Esophagus (tissue), 2 donors: ENCODE results near the gene CREB5. TPM values are rescaled to one million over a fixed set of nuclear protein-coding genes. Genes with fewer than 3 reads are reported as not detected.
"Not testable (repeated sequence)": the region's sequence is repeated elsewhere in the genome, so short reads cannot be mapped to it uniquely, and the experiment has no call there.

ENCODE experiments used
- H3K27ac ChIP-seq, 2 donors: one replicate each; pipeline ENCODE4 v1.5.1; 2013; ENCODE audit warnings: low read depth in 2 of 2, mild to moderate bottlenecking in 2 of 2, inconsistent platforms in 1 of 2, low read length in 1 of 2, moderate library complexity in 1 of 2
- H3K27me3 ChIP-seq, 2 donors: one replicate each; pipeline ENCODE4 v1.6.1; 2013; ENCODE audit warnings: low read length in 2 of 2, control low read depth in 1 of 2, mild to moderate bottlenecking in 1 of 2; ENCODE audit not compliant: insufficient read depth in 2 of 2, control insufficient read depth in 1 of 2
- H3K36me3 ChIP-seq, 2 donors: one replicate each; pipeline ENCODE4 v1.6.1; 2013; ENCODE audit warnings: low read length in 1 of 2; ENCODE audit not compliant: control insufficient read depth in 2 of 2, insufficient read depth in 2 of 2
- H3K4me1 ChIP-seq, 2 donors: one replicate each; pipeline ENCODE4 v1.6.1; 2013; ENCODE audit warnings: low read length in 1 of 2; ENCODE audit not compliant: control insufficient read depth in 2 of 2, insufficient read depth in 2 of 2
- H3K4me3 ChIP-seq, 2 donors: one replicate each; pipeline ENCODE4 v1.5.1; 2013; ENCODE audit warnings: low read length in 2 of 2, mild to moderate bottlenecking in 2 of 2, low read depth in 1 of 2, moderate library complexity in 1 of 2
- H3K9me3 ChIP-seq, 2 donors: one replicate each; pipeline ENCODE4 v1.6.1; 2013; ENCODE audit warnings: mild to moderate bottlenecking in 2 of 2, low read depth in 1 of 2, low read length in 1 of 2, moderate library complexity in 1 of 2; ENCODE audit not compliant: control insufficient read depth in 2 of 2, insufficient read depth in 1 of 2
- WGBS, 2 donors: extraction: QIAGEN DNeasy Blood & Tissue Kit; methylation state at CpG; one replicate each; pipeline ENCODE4 v1.1.7; 2013; 5-methylcytosine and 5-hydroxymethylcytosine counted together
- polyA plus RNA-seq, 2 donors: library from polyadenylated mRNA; stranded (reverse); fragments of 200-250 nt; gene quantifications; one replicate each; pipeline ENCODE4 v1.2.3, GENCODE V29; 2013
- donor health status: healthy with polysubstance abuse.
- donor health status: Bipolar disorder and iron deficiency.

Gene CREB5
- polyA plus RNA-seq, 2 donors = 0.67 to 1.2 TPM

DNA sequence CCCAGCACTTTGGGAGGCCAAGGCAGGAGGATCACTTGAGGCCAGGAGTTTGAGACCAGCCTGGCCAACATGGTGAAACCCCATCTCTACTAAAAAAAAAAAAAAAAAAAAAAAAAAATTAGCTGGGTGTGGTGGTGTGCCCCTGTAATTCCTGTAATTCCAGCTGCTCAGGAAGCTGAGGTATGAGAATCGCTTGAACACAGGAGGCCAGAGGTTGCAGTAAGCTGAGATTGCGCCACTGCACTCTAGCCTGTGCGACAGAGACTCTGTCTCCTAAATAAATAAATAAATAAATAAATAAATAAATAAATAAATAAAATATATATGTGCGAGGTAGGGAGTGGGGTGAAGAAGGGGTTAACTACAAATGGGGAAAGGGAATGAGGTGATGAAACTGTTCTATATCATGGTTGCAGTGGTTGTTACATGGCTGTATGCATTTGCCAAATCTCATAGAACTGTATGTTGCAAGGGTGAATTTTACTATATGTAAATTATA is 199.1 kb downstream of the CREB5 start:
- H3K27ac ChIP-seq, H3K9me3 ChIP-seq, H3K4me3 ChIP-seq, H3K36me3 ChIP-seq, H3K4me1 ChIP-seq, H3K27me3 ChIP-seq: not testable (repeated sequence)
- 81 to 83% methylated on average over 4 of the region's 4 CpGs for WGBS, 2 donors

DNA sequence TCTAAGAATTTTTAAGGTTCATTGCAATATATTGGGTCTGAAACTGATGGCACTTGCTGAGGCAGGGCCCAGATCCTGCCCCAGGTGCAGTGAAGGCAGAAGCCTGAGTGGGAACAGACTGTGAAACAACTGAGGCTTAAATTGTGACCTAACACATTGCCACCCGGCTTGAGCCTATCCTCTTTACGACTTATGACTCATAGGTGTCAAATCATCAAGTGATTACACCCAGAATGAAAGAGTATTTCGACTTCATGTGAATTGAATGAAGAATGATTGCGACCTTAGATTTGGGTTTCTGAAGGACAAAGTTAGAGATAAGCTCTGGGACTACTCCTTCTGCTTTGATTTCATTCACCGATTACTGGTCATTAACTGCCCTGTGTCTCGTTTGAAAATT is 200.9 kb downstream of the CREB5 start:
- no peaks in the 10 kb centered on the region for H3K9me3 ChIP-seq
- no peaks in the 10 kb centered on the region for H3K27me3 ChIP-seq
- peak overlapping the region in 1 of 2 donors; percentile 29 for H3K27ac ChIP-seq
- no peaks in the 10 kb centered on the region for H3K4me1 ChIP-seq
- no peak overlapping the region for H3K4me3 ChIP-seq
- no peaks in the 10 kb centered on the region for H3K36me3 ChIP-seq
- 63 to 76% methylated on average over 6 of the region's 6 CpGs for WGBS, 2 donors

DNA sequence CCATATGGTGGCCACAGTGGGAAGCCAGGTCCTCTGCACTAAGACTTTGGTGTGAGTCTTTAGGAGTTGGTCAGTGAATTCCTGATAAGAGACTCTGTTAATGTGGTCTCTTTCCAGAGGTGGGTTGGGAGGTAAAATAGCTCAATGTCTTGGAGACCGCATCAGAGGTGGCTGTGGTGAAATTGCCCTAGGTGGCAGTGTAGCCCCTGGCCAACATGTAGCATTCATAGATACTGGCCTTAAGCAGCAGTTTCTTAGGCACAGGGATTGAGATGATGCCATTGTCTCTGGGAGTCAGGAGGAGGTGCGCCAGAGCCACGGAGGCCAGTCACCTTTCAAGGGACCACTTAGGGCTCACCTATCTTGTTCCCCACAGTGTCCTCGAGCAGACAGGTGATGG is 202.8 kb downstream of the CREB5 start:
- H3K27ac ChIP-seq = no peak overlapping the region
- 90 to 91% methylated on average over 4 of the region's 4 CpGs for WGBS, 2 donors
- no peaks in the 10 kb centered on the region for H3K4me1 ChIP-seq
- no peaks in the 10 kb centered on the region for H3K9me3 ChIP-seq
- H3K27me3 ChIP-seq = no peaks in the 10 kb centered on the region
- no peak overlapping the region for H3K4me3 ChIP-seq
- no peaks in the 10 kb centered on the region for H3K36me3 ChIP-seq

DNA sequence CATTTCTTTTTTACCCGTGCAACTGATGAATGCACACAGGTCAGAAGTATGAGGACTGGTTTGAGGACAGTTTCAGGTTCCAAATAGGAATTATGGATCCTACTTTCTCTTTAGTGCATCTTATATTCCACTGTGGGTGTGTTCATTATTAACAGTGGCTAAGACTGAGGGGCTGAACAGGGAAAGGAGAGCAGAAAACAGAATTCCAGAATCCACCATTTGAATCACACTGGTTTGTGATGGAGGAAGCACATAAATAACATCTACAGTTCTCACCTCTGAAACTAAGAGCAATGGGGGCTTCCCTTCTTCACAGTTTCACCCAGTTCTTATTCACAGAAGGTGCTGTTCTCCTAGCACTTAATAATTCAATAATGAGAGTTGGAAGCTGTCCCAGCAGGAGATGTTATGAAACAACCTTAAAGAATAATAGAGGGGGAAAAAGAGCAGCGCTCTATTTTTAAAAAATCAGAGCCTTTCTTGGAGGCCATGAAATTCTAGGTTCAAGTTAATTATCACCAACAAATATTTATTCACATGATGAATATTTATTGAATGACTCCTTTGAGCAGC is 205.1 kb downstream of the CREB5 start:
- Histone ChIP-seq H3K4me1 (no peaks in the 10 kb centered on the region), H3K9me3 (no peaks in the 10 kb centered on the region), H3K27ac (no peak overlapping the region), H3K4me3 (no peak overlapping the region), H3K36me3 (no peaks in the 10 kb centered on the region), H3K27me3 (no peaks in the 10 kb centered on the region)
- 87 to 91% methylated on average over 2 of the region's 2 CpGs for WGBS, 2 donors

DNA sequence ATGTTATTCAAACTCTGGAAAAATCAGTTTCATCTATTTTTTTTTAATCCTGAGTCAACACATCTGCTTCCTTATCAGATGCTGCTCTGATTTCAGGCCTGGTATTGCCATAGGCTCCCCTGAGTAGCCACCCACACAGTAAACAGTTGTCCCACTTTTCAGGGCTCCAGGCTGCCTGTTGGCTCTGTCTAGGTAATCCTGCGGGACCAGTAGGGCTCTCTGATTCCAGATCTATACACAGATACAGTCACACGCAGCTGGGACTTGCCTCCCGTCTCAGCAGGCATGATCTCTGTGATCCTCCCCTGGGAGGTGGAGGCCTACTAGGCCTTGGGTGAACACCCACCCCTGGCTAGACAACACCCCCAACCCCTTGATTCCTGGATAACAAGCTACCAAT is 206.1 kb downstream of the CREB5 start:
- Histone ChIP-seq H3K4me1 (no peaks in the 10 kb centered on the region), H3K27ac (peak overlapping the region in 1 of 2 donors; percentile 28), H3K4me3 (no peak overlapping the region), H3K9me3 (no peaks in the 10 kb centered on the region), H3K27me3 (no peaks in the 10 kb centered on the region), H3K36me3 (no peaks in the 10 kb centered on the region)
- WGBS, 2 donors = 77 to 78% methylated on average over 3 of the region's 3 CpGs

DNA sequence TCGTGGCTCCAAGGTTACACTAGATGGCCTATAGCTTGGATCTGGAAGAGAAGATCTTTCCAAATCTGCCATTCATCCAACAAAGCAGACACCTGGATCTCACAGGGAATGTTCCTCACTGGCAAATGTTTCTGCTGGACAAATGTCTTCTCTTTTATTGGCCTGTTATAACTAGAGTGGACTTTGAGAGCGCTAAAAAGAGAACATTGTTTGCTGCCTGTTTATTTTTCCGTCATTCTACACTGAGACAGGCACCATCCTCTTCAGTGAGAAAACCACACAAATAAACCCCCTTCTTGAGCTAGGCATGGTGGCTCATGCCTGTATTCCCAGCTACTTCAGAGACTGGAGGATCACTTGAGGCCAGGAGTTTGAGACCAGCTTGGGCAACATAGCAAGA is 206.9 kb downstream of the CREB5 start:
- H3K36me3 ChIP-seq = no peaks in the 10 kb centered on the region
- no peaks in the 10 kb centered on the region for H3K4me1 ChIP-seq
- WGBS, 2 donors = 93 to 96% methylated on average over 3 of the region's 3 CpGs
- H3K27ac ChIP-seq = no peak overlapping the region
- no peaks in the 10 kb centered on the region for H3K27me3 ChIP-seq
- no peaks in the 10 kb centered on the region for H3K9me3 ChIP-seq
- H3K4me3 ChIP-seq = no peak overlapping the region

DNA sequence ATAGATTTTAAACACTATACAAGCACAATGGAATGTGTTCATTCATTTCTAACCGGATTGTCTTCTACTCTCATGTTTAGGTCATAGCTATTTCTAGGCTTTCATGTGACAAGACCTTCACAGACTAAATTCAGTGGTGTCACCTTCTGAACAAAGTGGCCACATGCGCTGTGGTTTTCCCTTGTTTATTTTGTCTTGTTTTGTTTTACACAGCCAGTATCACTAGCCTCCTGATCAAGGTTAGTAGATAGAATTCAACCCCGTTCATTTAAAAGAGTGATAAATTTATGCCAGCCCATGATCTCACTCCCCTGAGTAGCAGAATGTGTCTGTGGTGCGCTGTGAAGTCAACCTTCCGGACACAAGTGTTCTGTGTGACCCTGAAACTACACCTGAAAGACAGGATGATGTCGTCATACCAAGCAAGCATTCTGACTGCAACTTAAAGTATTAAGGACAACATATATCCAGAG is 209.1 kb downstream of the CREB5 start:
- Histone ChIP-seq H3K27me3 (no peaks in the 10 kb centered on the region), H3K4me1 (no peaks in the 10 kb centered on the region), H3K36me3 (no peaks in the 10 kb centered on the region), H3K4me3 (no peak overlapping the region), H3K9me3 (no peaks in the 10 kb centered on the region), H3K27ac (no peak overlapping the region)
- WGBS, 2 donors = 66 to 85% methylated on average over 6 of the region's 6 CpGs

DNA sequence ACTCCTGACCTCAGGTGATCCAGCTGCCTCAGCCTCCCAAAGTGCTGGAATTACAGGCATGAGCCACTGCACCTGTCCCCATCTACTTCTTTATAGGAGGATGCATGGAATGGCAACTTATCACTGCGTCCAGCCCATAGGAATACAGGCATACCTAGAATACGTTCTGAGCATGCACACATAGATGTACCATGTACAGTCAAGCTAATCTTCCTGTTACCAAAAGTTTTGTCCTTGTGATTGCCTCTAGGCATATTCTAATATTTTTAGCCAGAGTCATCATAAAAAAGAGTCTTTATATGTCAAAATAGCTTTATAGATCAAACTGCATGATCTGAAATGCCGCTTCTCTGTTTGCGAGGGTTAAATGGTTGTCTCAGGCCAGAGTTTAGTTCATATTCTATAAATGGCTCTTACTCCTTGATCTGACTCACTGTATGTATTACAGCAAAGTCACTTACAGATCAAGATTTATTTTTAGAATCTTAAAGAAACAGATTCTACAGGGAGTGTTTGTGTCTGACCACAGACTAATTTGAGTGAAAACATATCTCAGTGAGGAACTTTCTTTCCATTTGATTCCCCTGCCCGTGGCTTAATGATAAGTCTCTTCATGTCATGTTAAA is 210.9 kb downstream of the CREB5 start:
- no peaks in the 10 kb centered on the region for H3K27me3 ChIP-seq
- H3K27ac ChIP-seq = no peak overlapping the region
- no peaks in the 10 kb centered on the region for H3K36me3 ChIP-seq
- no peak overlapping the region for H3K4me3 ChIP-seq
- no peaks in the 10 kb centered on the region for H3K4me1 ChIP-seq
- WGBS, 2 donors = 69 to 73% methylated on average over 5 of the region's 5 CpGs
- H3K9me3 ChIP-seq = no peaks in the 10 kb centered on the region

DNA sequence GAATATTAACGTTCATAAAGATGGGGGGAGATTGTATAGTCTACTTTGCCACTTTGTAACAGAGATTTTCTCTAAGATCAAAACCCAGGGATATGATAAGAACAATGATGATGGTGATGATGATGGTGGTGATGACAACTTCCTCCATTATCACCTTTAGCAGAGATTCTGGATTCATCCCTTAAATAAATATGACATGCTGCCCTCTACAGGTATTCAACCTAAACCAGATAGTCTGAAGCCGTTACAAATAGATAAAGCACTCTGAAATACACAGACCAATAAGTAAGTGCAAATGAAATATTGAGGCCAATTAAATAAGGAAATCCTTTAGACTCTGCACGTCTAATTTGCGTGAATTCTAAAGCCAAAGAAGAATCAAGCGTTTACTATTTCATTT is 211.5 kb downstream of the CREB5 start:
- Histone ChIP-seq H3K27me3 (no peaks in the 10 kb centered on the region), H3K27ac (no peak overlapping the region), H3K4me1 (no peaks in the 10 kb centered on the region), H3K9me3 (no peaks in the 10 kb centered on the region), H3K36me3 (no peaks in the 10 kb centered on the region), H3K4me3 (no peak overlapping the region)
- 47 to 48% methylated on average over 5 of the region's 5 CpGs for WGBS, 2 donors

DNA sequence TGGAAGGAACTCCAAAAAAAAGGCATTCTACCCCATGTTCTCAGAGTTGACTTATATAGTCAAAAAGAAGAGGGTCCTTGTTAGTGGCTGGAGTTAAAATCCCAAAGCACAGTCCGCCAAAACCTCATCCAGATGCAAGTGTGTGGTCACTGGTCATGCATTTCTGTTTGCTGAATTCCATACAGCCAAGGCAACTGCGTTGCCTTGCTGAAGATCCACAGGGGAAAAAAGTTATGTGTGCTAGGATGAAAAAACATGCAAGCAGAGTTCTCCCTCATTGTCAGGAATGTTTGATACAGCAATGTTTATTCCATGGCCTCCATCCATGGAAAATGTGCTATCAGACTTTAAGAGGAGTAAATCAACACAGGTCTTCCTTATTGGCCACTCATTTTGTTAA is 213.1 kb downstream of the CREB5 start:
- Histone ChIP-seq H3K4me3 (no peak overlapping the region), H3K4me1 (no peaks in the 10 kb centered on the region), H3K27ac (no peak overlapping the region), H3K27me3 (no peaks in the 10 kb centered on the region), H3K36me3 (no peaks in the 10 kb centered on the region), H3K9me3 (no peaks in the 10 kb centered on the region)
- WGBS, 2 donors = 76 to 81% methylated on average over 2 of the region's 2 CpGs
